ENCODE results near the gene CDK14.

- no peak for TF ChIP-seq EZH2 (IDR thresholded peaks at IDR 0.05; ENCODE audit: borderline replicate concordance, insufficient read depth, low read depth, low read length, poor library complexity, severe bottlenecking)
- TF ChIP-seq CTCF (IDR thresholded peaks at IDR 0.05) = no peak
These were observed 59.4 kb downstream of the CDK14 start for GRCh38 chr7:90655566-90655965.
